NCI-H2196 (cell line): ENCODE data around the gene TMEM115.
"Not testable (repeated sequence)": the region's sequence is repeated elsewhere in the genome, so short reads cannot be mapped to it uniquely, and the experiment has no call there.

Experiments
- DNase-seq: peaks from one replicate; lab custom pipeline; 2025; ENCODE audit not compliant: unreplicated experiment; lab: John Stamatoyannopoulos, UW

The TMEM115 gene

GRCh38 chr3:50319894-50320625 is 39.3 kb downstream of the TMEM115 start:
- DNase-seq = no peak

DNA sequence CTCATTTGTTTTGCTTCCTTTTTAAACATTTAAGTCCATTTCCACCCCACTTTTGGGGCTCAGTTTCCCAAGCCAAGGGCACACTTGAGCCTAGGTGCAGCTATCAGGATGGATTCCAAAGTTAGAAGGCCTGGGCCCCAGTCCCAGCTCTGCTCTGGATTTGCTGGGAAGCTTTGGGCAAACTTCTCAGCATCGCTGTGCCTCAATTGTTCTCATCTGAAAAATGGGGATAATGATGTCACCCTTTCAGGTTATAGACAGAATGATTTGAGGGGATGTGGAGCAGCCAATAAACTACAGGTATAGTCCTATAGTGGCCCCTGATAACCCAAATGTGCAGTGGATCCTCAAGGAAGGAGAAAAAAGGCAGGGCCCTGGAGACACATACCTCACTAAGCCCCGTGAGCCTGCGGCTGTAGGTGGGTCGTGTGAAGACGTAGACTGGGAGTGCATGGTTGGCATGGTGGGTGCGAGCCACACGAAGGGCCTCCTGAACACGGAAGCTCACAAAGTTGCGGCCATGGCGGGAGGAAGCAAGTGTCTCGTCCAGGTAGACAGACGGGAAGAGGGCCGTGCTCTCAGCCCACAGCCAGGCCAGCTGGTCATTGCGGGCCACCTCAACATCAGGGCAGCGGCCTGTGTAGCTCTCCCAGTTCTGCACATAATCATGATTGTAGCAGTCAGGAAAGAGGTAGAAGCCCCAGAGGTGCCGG is 40.0 kb downstream of the TMEM115 start:
- DNase-seq = no peak

GRCh38 chr3:50318615-50319014 is 40.7 kb downstream of the TMEM115 start:
- no peak for DNase-seq

DNA sequence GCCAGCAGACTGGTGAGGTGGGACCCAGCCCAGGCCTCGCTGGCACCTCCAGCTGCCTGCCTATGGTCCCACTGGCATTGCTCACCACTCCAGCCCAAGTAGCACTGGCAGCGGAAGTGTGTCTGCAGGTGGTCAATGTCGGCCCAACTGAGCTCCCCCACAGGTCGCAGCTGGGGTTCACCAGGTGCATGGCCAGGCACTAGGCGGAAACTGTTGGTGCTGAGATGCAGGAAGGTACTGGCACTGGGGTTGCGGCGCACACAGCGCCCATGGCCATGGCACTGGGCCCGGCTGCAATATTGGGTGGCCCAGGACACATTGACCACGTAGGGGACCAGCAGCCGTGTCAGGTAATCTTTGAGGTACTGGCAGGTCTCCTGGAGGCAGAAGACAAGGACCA is 41.2 kb downstream of the TMEM115 start:
- DNase-seq = no peak

- peak; percentile 11 for DNase-seq
Measured at GRCh38 chr3:50317300-50317699, 42.0 kb downstream of the TMEM115 start.

GRCh38 chr3:50316657-50317242 is 42.6 kb downstream of the TMEM115 start:
- peak; percentile 49 for DNase-seq

DNA sequence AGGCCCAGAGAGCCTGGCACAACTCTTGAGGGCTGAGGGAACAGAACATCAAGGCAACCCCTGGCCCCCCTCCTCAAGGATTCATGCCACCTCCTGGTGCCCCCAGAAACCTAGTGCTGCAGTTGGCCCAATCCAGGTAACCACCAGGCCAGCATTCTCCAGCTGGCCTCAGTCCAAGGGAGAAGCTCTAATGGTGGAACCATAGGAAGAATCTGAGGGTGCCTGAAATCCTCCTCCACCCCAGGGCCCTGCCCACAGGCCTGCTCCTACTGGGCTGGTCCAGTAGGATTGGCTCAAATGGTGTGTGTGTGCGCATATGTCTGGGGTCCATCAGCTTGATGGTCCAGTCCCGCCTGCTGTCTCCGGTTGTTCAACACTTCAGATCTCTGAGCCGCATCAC is 44.5 kb downstream of the TMEM115 start:
- DNase-seq = no peak

- no peak for DNase-seq
Measured at GRCh38 chr3:50314342-50314741, 45.0 kb downstream of the TMEM115 start.

- not testable (repeated sequence) for DNase-seq
Measured at GRCh38 chr3:50312041-50312440, 47.3 kb downstream of the TMEM115 start.
